ENCODE data around the gene ZSWIM3.
A peak's percentile ranks its signal among the peaks of the same experiment; 100 is the strongest.

ZSWIM3 gene

DNA sequence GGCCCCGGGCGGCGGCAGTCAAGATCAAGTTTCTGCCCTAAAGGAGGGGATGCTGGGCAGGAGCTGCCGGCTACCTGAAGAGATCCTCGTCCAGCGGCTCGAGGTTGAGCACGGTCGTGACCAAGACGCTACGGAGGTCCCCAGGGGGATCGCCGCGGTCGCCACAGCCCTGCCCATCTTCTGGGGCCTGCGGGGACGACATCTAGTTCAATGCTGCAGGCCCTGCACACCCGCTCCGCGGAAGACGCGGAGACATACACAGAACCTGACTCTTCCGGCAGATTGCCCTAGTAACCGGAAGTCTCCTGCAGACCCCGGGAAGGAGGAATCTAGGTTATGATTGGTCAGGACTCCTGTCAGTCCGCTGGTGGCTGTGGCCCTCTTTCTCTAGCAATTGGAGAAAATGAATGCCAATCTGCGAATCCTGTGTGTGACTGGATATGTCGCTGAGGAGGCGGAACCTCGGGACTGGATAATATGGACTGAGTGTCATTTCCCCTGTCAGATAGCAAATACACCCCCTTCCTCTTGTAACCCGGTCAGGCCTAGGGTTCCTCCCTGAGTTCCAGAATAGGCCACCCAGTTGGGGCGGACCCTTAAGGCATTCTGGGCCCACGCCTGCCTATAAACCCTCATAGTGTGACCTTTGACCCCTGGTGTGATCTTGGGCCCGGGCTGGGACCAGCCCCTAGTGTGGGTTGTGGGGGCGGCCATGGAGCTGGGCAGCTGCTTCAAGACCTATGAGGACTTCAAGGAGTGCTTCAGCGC, at the start of gene ZSWIM3, which contains the start of gene ACOT8:
TSS of gene ZSWIM3 (plus strand) at position 501 of the 768 bp plus-strand sequence. CDS start at position 713, 212 bp downstream.
TSS of gene ACOT8 (minus strand) at position 279 of the 768 bp plus-strand sequence. CDS start at position 202, 77 bp downstream.
- H3K4me3 ChIP-seq: peak within 1 kb of the TSS; percentile 55 to 96 (median 74)

DNA sequence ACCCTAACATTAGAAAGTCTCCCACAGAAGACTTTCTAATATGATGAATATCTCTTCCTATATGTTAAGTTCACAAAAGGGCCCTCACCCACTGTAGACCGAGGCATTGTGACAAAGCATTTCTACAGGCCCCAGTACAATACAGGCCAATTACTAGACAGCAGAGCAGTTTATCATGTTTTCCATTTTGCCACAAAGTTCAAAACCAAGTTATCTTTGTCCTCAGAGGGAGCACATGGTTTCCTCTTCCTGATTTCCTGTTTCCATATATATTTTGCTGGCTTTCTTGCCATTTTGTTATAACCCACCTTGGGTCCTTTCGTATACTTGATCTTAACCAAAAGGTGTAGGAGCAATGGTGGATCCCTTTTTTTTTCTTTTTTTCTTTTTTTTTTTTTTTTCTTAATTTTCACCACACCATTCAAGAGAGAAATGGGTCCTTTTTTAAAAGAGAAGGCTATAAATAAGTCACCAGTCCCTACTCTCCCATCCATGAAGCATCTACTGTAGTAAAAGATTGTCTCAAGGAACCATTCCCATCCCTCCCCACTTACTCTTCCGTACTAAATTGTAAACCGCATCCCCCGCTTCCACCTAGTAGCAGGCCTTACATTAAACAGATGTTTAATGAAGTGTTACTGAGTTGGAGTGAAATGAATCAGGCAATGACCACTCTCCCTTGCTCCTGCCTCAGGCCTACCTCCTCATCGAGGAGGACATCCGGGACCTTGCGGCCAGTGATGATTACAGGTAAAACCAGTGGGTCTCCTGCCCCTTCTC, 47.0 kb upstream of the ZSWIM3 start:
- Histone ChIP-seq H3K4me3 (no peak overlapping the region), H3K27ac (no peak overlapping the region)

More for the DNA sequence above, at the start of gene ZSWIM3, which contains the start of gene ACOT8:
- peak within 1 kb of the TSS; percentile 59 to 97 (median 86) for H3K27ac ChIP-seq

DNA sequence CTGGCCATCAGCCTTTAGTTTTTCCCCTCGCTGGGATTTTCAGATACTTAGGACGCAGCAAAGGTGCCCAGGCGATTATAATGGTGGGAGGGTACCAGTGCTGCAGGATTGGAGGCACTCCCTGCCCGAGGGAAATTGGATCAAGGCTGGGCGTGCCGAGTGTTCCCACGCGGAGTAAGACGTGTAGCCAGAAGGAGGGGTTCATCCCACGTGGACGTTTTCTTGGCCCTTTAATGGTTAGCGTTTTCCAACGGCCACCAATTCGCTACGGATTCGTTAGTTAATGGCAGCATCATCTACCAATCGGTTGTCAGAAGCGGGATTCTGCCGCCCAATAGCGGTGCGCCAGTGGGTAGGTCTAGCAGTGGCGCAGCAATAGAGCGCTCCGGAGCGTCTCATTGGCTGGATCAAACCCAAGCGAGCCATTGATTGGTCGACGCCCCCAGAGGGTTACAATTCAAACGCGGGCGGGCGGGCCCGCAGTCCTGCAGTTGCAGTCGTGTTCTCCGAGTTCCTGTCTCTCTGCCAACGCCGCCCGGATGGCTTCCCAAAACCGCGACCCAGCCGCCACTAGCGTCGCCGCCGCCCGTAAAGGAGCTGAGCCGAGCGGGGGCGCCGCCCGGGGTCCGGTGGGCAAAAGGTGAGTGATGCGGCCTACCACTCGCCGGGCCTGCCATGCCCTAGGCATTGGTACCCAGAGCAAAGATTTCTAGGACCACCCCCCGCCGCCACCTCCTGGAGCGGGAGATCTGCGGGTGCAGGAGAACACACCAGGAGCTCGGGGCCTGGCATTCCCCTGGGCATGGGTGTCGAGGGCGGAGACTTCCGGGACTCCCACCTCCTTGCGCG, 45.0 kb upstream of the ZSWIM3 start, which contains the start of gene UBE2C:
TSS of gene UBE2C (plus strand) at position 488 of the 849 bp plus-strand sequence. CDS start at position 540, 52 bp downstream.
- Histone ChIP-seq H3K4me3 (peak within 1 kb of the TSS; percentile 41 to 80 (median 53)), H3K27ac (peak within 1 kb of the TSS in 11 of 21 experiments; percentile 21 to 65 (median 48))

DNA sequence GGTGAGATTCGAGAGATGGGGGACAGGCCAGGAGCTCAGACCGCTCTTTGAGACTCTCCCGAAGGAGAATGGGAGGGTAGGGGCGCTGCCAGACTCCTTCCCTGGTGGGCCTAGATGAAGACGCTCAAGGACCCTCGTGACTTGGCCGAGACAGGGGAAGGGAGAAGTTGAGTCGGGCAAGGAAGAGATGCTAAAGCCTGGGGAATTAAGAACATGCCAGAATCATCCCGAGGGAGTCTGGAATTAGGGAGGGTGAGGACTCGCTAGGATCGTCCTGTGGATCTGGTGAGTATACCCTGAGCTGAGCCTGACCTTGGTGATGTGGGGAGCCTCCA, 44.4 kb upstream of the ZSWIM3 start:
- H3K4me3 ChIP-seq: peak overlapping the region; percentile 41 to 80 (median 53)
- H3K27ac ChIP-seq: peak overlapping the region in 10 of 21 experiments; percentile 14 to 61 (median 36)

DNA sequence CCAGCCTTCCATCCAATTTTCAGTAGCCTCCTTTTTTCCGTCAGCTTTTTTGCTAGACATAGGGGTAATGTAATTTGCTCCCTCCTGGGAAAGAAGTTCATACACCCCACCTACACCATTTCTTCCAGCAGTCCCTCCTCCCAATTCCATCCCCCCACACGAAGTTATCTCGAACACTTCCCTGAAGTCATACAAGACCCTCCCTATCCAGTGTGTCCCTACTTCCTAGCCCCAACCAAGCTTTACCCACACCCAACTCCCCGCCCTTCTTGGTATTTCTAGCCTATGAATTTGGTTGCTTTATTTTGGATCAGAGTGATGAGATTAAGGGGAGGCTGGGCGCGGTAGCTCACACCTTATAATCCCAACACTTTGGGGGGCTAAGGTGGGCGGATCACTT, 43.9 kb upstream of the ZSWIM3 start:
- peak overlapping the region in 1 of 21 experiments; percentile 57 for H3K27ac ChIP-seq
- peak overlapping the region in 5 of 7 experiments; percentile 53 to 80 (median 53) for H3K4me3 ChIP-seq

DNA sequence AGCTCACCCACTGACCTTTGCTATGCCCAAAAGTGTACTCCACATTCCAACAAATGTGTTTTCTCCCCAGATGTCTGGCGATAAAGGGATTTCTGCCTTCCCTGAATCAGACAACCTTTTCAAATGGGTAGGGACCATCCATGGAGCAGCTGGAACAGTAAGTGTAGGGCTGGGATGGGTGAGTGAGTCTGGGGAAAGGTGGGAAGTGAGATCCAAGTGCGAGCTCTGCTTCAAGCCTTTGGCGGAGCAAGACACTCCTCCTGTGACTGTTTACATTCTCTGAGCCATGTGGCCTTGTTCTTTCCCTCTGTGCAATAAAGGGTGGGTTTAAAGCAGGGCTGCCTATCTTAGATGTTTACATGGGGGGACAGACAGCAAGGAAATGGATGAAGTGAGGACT, 43.1 kb upstream of the ZSWIM3 start:
- Histone ChIP-seq H3K4me3 (no peak overlapping the region), H3K27ac (no peak overlapping the region)

DNA sequence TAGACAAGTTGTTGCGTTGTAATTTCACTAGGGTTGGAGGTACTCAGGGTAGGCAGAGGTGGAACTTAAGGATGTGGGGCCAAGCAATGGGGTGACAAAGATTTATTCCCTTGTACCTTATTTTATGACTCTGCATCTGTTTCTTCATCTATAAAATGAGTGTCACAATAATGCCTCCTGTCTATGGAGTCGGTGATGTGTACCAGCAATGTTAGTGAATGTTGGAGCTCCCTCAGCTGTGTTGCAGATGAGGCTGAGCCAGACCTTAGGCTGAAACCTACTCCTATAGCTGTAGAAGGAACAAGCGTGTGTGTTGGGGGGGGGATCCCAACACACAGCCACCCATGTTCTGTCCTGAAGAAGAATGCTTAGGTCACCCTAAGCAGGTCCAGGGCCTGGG, 40.5 kb upstream of the ZSWIM3 start:
- H3K27ac ChIP-seq: peak overlapping the region in 3 of 21 experiments; percentile 34 to 58 (median 55)
- H3K4me3 ChIP-seq: no peak overlapping the region

DNA sequence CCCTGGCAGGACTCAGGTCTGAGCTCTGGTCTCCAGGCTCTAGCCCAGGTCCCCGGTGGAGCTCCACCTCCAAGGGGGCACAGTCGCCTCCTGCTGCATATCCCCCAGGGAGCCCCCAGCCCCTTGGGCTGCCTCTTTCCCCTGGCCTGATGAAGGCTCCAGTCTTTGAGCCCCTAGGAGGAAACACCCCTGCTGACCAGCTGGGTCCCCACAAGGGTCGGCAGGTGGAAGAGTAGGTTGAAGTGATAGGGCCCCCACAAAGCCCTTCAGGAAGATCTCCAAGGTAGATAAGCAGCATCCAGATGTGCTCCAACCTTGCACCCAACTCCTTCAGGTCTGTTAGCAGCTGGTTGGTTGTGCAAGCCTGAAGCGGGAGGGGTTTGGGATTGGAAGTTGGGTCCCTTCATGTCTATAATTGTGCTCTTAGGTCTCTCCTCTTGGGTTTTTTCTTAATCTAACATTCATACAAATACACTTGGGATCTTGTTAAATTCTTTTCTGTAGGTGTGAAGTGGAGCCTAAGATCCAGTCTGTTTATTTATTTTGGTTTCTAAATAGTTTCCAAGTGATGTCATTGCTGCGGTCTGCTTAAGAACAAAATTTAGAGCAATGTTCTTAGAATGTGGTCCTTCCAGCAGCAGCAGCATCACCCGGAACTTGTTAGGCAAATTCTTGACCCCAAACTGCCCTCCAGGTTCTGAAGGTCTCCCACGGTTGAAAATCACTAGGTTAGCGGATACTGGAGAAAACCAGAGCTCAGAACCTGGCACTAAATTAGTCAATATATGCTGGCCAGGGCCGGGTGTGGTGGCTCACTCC, 39.8 kb upstream of the ZSWIM3 start:
- H3K27ac ChIP-seq: peak overlapping the region in 3 of 21 experiments; percentile 34 to 58 (median 55)
- H3K4me3 ChIP-seq: no peak overlapping the region

DNA sequence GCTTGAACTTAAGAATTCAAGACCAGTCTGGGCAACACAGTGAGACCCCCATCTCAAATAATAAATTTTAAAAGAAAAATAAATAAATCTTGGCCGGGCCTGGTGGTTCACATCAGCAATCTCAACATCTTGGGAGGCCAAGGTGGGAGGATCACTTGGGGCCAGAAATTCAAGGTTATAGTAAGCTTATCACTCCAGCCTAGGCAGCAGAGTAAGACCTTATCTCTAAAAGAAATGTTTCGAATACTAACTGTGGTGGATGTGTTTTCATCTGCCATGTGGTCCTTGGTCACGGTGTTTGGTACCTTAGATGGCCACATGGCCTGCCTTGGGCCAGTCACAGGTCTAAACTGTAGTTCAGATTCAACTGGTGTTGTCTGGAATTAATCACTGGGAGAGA, 39.2 kb upstream of the ZSWIM3 start:
- Histone ChIP-seq H3K4me3 (no peak overlapping the region), H3K27ac (peak overlapping the region in 1 of 21 experiments; percentile 2)

DNA sequence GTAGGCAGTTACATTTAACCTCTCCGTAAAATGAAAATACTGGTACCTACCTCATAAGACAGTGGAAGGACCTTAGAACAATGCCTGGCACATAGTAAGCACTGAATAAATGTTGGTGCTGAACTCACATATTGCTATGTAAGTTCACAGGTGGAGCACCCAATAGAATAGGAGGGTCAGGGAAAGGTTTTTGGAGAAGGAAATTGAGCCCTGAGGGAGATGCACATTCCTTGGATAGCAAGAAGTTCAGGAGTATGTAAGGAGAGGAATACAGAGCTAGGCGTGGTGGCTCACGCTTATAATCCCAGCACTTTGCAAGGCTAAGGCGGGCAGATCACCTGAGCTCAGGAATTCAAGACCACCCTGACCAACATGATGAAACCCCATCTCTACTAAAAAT, 37.9 kb upstream of the ZSWIM3 start:
- Histone ChIP-seq H3K4me3 (no peak overlapping the region), H3K27ac (no peak overlapping the region)

DNA sequence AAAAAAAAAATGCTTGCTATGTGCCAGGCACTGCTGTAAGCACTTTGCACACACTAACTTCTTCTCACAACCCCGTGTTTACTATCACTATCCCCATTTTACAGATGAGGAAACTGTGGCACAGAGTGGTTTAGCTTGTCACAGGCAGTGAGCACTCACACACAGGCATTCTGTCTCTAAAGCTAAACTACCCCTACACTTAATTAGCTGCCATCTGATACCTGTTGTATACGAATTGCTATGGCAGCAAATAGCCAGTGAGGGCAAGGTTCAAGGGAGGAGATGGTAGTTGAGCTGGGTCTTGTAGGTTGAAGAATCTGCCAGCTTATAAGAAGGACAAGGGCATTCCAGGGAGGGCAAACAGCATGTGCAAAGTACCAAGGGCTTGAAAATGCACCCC, 35.5 kb upstream of the ZSWIM3 start:
- Histone ChIP-seq H3K4me3 (no peak overlapping the region), H3K27ac (no peak overlapping the region)

DNA sequence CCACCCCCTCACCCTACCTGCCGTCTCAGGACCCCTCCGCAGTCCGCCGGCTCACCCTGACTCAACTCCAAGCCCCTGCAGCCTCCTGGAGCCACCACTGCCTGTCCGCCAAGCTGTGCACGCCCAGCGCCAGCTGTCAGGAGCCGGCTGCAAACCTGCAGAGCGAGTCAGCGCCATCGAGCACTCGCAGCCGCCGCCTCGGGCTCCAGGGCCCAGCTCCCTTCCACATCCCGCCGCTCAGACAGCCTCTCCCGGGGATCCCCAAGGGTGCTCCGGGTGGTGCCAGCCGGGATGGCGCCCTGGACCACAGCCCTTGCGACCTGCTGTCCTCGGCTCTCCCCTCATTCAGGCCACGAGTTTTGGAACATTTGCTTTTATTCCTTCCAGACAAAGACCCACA, 34.6 kb upstream of the ZSWIM3 start:
- H3K4me3 ChIP-seq: no peak overlapping the region
- H3K27ac ChIP-seq: no peak overlapping the region

DNA sequence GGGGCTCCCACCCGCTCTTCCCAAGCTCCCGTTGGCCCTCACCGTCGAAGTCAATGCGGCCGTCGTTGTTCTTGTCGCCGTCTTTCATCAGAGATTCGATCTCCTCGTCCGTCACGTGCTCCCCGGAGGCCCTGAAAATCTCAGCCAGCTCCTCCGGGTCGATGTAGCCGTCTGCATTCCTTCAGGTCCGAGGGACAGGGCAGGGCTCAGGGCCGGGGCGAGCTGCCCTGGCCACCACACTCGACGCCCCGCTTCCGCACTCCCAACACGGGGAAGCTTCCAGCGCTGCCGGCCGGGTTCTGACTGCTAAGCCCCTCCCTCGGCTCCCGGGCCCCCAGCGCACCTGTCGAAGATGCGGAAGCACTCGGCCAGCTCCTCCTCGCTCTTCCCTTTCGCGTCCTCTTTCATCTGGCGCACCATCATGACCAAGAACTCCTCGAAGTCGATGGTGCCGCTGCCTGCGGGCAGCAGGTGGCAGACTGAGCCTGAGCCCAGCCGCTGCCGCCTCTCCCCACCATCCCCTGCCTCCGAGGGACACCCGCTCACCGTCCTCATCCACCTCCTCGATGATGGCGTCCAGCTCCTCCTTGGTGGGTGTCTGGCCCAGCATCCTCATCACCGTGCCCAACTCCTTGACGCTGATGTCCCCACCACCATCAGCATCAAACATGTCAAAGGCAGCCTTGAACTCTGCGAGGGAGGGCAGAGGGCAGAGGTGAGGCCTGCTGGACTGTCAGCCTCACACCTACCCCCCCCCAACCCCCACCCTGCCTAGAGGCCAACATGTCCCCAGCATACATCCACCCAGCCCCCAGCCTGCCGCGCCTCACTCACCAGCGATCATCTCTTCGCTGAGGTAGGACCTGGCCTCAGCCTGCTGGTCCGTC, 33.2 kb upstream of the ZSWIM3 start:
- Histone ChIP-seq H3K27ac (peak overlapping the region in 1 of 21 experiments; percentile 25), H3K4me3 (peak overlapping the region in 2 of 7 experiments; percentile 10 to 26)

DNA sequence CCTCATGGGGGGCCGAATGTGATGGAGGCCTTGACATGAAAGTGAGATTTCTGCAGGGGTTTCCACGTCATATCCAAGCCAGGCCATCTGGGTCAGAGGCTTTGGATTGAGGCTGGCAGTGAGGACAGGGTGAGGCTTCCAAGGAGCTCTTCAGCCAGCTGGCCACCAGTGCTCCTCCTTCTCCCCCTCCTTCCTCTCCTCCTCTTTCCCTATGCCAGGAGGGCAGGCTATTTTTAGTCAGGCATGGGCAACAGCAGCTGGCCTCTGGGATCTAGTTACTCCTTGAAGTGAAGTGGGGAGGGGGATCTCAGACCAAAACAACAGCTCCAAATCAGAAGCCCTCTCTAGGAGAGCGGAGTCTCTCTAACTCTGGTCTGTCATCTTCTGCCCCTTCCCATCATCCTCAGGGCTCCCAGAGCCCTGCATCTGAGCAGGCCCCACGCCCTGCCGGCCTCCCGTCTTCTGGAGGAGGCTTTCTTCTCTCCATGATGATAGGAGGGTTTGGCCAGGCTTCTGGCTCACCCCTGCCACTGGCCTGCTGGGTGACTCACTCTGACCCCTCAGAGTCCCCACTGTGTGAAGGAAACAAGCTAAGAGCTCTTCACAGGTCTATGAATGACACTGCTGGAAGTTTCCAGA, 30.9 kb upstream of the ZSWIM3 start:
- Histone ChIP-seq H3K27ac (peak overlapping the region in 8 of 21 experiments; percentile 9 to 71 (median 42)), H3K4me3 (no peak overlapping the region)

DNA sequence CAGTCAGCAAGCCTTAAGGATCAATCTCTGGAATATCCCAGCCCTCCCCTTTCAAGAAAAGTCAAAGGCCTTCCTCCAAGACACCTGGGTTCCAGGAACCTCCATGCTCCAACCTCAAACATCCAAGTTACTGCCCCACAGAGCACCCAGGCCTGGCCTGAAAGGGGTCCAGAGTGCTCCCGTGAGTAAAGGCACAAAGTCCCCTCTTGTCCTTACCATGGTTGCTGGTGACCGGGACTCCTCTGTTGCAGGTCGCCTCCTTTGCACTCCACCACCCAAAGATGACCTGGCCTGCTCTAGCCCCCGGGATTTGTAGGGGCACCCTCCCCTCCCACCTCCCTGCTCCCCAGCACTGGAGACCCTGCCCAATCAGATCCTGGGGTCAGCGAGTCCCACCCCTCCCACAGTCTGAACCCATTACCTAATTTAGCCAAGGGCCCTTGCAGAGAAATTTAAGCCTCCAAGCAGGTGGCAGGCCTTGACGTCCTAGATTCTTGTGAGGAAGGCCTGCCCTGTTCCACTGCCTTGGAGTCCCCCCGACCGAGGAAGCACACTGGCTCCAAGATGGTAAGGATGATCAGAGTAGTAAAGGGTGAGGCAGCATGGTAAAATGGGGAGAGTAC, 30.3 kb upstream of the ZSWIM3 start, which contains the start of gene TNNC2:
TSS of gene TNNC2 (minus strand) at position 283 of the 623 bp plus-strand sequence. CDS start at position 219, 64 bp downstream.
- H3K4me3 ChIP-seq: no peak within 1 kb of the TSS
- peak within 1 kb of the TSS in 9 of 21 experiments; percentile 15 to 71 (median 45) for H3K27ac ChIP-seq

DNA sequence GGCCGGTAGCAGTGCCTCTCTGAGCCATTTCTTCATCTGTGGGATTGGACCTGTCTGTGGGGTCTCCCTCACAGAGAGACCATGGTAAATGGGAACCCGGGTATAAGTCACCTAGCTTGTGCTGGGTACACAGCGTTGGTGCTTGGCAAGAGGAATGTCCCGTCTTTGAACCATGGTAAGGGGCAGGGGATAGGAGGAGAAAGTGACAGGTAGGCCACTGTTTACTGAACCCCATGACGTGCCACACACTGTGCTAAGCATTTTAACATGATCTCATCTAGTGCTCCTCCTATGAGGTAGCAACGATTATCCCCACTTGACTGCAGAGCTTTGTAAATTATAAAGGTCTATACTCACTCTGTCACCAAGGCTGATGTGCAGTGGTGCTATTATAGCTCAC, 29.7 kb upstream of the ZSWIM3 start:
- no peak overlapping the region for H3K4me3 ChIP-seq

DNA sequence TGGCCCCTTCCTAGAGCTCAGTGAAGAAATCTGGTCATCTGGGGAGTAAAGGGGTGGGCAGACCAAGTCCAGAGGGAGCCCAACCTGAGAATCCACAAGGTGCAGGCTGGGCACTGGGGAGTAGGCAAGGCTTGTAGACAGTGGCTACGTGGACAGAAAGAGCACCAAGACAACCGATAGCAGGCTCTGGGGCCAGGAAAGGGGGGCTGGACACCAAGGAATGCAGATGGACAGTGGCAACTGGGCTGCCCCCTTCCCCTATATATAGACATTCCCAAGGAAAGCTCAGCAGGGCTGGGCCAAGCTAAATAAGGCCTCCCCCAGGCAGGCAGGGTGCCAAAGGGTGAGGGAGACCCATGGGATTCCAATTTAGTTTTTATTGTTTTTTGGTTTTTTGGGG, 28.8 kb upstream of the ZSWIM3 start:
- no peak overlapping the region for H3K4me3 ChIP-seq
- peak overlapping the region in 3 of 21 experiments; percentile 45 to 56 (median 56) for H3K27ac ChIP-seq

More for the DNA sequence above, 29.7 kb upstream of the ZSWIM3 start:
- H3K27ac ChIP-seq: peak overlapping the region in 4 of 21 experiments; percentile 15 to 62 (median 50)
